Lower lobe of right lung (tissue), 2 donors: ENCODE measurements around the gene HOXB3. TPM values are rescaled to one million over a fixed set of nuclear protein-coding genes. Genes with fewer than 3 reads are reported as not detected.

Source experiments
- ATAC-seq, 2 donors: fragments of 200-7000 bp; cut with Tn5 transposase; one replicate each; pipeline ENCODE4 v1.9.1; 2020 to 2022; ENCODE audit warnings: mild to moderate bottlenecking in 2 of 2, moderate library complexity in 2 of 2
- DNase-seq: peaks from one replicate; pipeline ENCODE4 v3.0.0-alpha.2; 2020
- H3K27ac ChIP-seq: fragments of 200-600 bp; one replicate; pipeline ENCODE4 v1.8.0; 2022
- H3K27me3 ChIP-seq: fragments of 200-600 bp; one replicate; pipeline ENCODE4 v1.8.0; 2022; ENCODE audit warnings: low read depth
- H3K36me3 ChIP-seq: fragments of 200-600 bp; one replicate; pipeline ENCODE4 v1.8.0; 2022; ENCODE audit warnings: mild to moderate bottlenecking
- H3K4me1 ChIP-seq: fragments of 200-600 bp; one replicate; pipeline ENCODE4 v1.8.0; 2022
- H3K4me3 ChIP-seq: fragments of 200-600 bp; one replicate; pipeline ENCODE4 v1.8.0; 2022; ENCODE audit warnings: mild to moderate bottlenecking
- H3K9me3 ChIP-seq: fragments of 200-600 bp; one replicate; pipeline ENCODE4 v1.8.0; 2022
- CTCF ChIP-seq: fragments of 200-600 bp; IDR thresholded peaks from one replicate; pipeline ENCODE4 v1.8.0; 2022; ENCODE audit warnings: antibody characterized with exemption, mild to moderate bottlenecking
- intact Hi-C: fragments of 100-400 bp; cut with DNase I; formaldehyde crosslinking; loops from one replicate; pipeline ENCODE4 v1.11.0; 2022
- total RNA-seq: library from RNA; stranded (reverse); fragmentation: NEBNext Ultra II Directional; extraction: Animal tissue kit (Norgen Biotek cat#: 25700); gene quantifications from one replicate; pipeline ENCODE4 v1.2.1, GENCODE V29; 2021
- donor health status: DM: no; HTN: yes; CAD: no; lungs with severe emphysema.

The HOXB3 gene
- total RNA-seq, 1 donor from 2014 or later: 11.3 TPM

- DNase-seq (no peak), ATAC-seq (no peak)
- Histone ChIP-seq H3K4me1 (peaks cover 24% of the 10 kb centered on the region), H3K36me3 (no peaks in the 10 kb centered on the region), H3K27ac (no peak overlapping the region), H3K9me3 (no peaks in the 10 kb centered on the region), H3K4me3 (no peak overlapping the region), H3K27me3 (peaks cover 100% of the 10 kb centered on the region)
- intact Hi-C loops: no loop called here
- TF ChIP-seq CTCF: no peak
These were observed 16.2 kb upstream of the HOXB3 start for GRCh38 chr17:48605991-48606891.

GRCh38 chr17:48605409-48605919 is 15.4 kb upstream of the HOXB3 start:
- Histone ChIP-seq H3K4me1 (peaks cover 16% of the 10 kb centered on the region), H3K27me3 (peaks cover 98% of the 10 kb centered on the region), H3K9me3 (no peaks in the 10 kb centered on the region), H3K27ac (no peak overlapping the region), H3K36me3 (no peaks in the 10 kb centered on the region), H3K4me3 (no peak overlapping the region)
- no peak for TF ChIP-seq CTCF
- intact Hi-C loops: no loop called here
- no peak for ATAC-seq
- no peak for DNase-seq

- DNase-seq (no peak), ATAC-seq (no peak)
- intact Hi-C loops: no loop called here
- Histone ChIP-seq H3K4me1 (peaks cover 10% of the 10 kb centered on the region), H3K4me3 (peak within 1 kb of the TSS; percentile 31), H3K9me3 (no peaks in the 10 kb centered on the region), H3K36me3 (no peaks in the 10 kb centered on the region), H3K27me3 (peaks cover 98% of the 10 kb centered on the region), H3K27ac (no peak within 1 kb of the TSS)
- TF ChIP-seq CTCF: no peak
These were observed 14.8 kb upstream of the HOXB3 start, which contains the start of gene HOXB6 for GRCh38 chr17:48604770-48605329. Gene HOXB6 (minus strand): TSS chr17:48604986. CDS start chr17:48598150, 6,836 bp downstream.

GRCh38 chr17:48603959-48604769 is 14.1 kb upstream of the HOXB3 start:
- no peak for TF ChIP-seq CTCF
- intact Hi-C loops: no loop called here
- no peak for ATAC-seq
- Histone ChIP-seq H3K9me3 (no peaks in the 10 kb centered on the region), H3K4me3 (peak overlapping the region; percentile 31), H3K27ac (no peak overlapping the region), H3K36me3 (no peaks in the 10 kb centered on the region), H3K4me1 (peaks cover 10% of the 10 kb centered on the region), H3K27me3 (peaks cover 98% of the 10 kb centered on the region)
- DNase-seq: no peak
